Astrocyte (in vitro differentiated cells and primary cell): ENCODE measurements around the gene ETV4. TPM values are rescaled to one million over a fixed set of nuclear protein-coding genes. Genes with fewer than 3 reads are reported as not detected.

Experiments
- DNase-seq: peaks from one replicate; pipeline ENCODE4 v3.0.0-alpha.2; 2010; ENCODE audit warnings: low read depth
- FAIRE-seq: peaks from 2 replicates; lab custom pipeline; 2011; peaks lifted over from hg19 to GRCh38; lab: Jason Lieb, UNC
- H2AFZ ChIP-seq: 2 replicates; pipeline ENCODE4 v1.6.0; 2012; ENCODE audit warnings: low read depth, low read length, inconsistent platforms
- H3K27ac ChIP-seq: 2 replicates; pipeline ENCODE4 v1.5.1; 2011; ENCODE audit warnings: low read depth, low read length, inconsistent platforms
- H3K27me3 ChIP-seq: 2 replicates; pipeline ENCODE4 v1.6.0; 2011; ENCODE audit warnings: low read length, inconsistent platforms; ENCODE audit not compliant: insufficient read depth
- H3K36me3 ChIP-seq: 2 replicates; pipeline ENCODE4 v1.5.1; 2011; ENCODE audit warnings: low read length, inconsistent platforms; ENCODE audit not compliant: insufficient read depth
- H3K4me1 ChIP-seq: 2 replicates; pipeline ENCODE4 v1.5.1; 2011; ENCODE audit warnings: low read length, inconsistent platforms; ENCODE audit not compliant: insufficient read depth
- H3K4me2 ChIP-seq: 2 replicates; pipeline ENCODE4 v1.6.0; 2012; ENCODE audit warnings: low read length, inconsistent platforms
- H3K4me3 ChIP-seq: 2 replicates; pipeline ENCODE4 v1.5.1; 2011; ENCODE audit warnings: low read depth, mild to moderate bottlenecking, low read length, inconsistent platforms; ENCODE audit not compliant: insufficient read depth
- H3K79me2 ChIP-seq: 2 replicates; pipeline ENCODE4 v1.6.0; 2012; ENCODE audit warnings: mild to moderate bottlenecking, low read length, inconsistent platforms; ENCODE audit not compliant: insufficient read depth
- H3K9ac ChIP-seq: 2 replicates; pipeline ENCODE4 v1.6.0; 2012; ENCODE audit warnings: mild to moderate bottlenecking, low read length, inconsistent platforms
- H3K9me3 ChIP-seq: 2 replicates; pipeline ENCODE4 v1.5.1; 2012; ENCODE audit warnings: low read depth, mild to moderate bottlenecking, low read length, inconsistent platforms; ENCODE audit not compliant: insufficient read depth
- H4K20me1 ChIP-seq: 2 replicates; pipeline ENCODE4 v1.6.0; 2012; ENCODE audit warnings: low read length, inconsistent platforms; ENCODE audit not compliant: insufficient read depth
- H3K27ac Mint-ChIP-seq: one replicate; pipeline ENCODE4 v1.8.0; 2021; ENCODE audit warnings: mild to moderate bottlenecking, mixed read lengths; ENCODE audit not compliant: unreplicated experiment
- H3K27me3 Mint-ChIP-seq: one replicate; pipeline ENCODE4 v1.8.0; 2021; ENCODE audit warnings: low read depth, mixed read lengths; ENCODE audit not compliant: unreplicated experiment
- H3K36me3 Mint-ChIP-seq: one replicate; pipeline ENCODE4 v1.8.0; 2021; ENCODE audit warnings: low read depth, mixed read lengths; ENCODE audit not compliant: unreplicated experiment
- H3K4me1 Mint-ChIP-seq: one replicate; pipeline ENCODE4 v1.8.0; 2021; ENCODE audit warnings: low read depth, mixed read lengths; ENCODE audit not compliant: unreplicated experiment
- H3K4me3 Mint-ChIP-seq: one replicate; pipeline ENCODE4 v1.8.0; 2021; ENCODE audit warnings: mild to moderate bottlenecking, moderate library complexity, mixed read lengths; ENCODE audit not compliant: unreplicated experiment
- H3K9me3 Mint-ChIP-seq: one replicate; pipeline ENCODE4 v1.8.0; 2021; ENCODE audit warnings: mild to moderate bottlenecking, mixed read lengths; ENCODE audit not compliant: unreplicated experiment
- EZH2 ChIP-seq: IDR thresholded peaks from 2 replicates; pipeline ENCODE4 v1.6.1; 2012; ENCODE audit warnings: mild to moderate bottlenecking, low read length, inconsistent platforms; ENCODE audit not compliant: insufficient read depth
- total RNA-seq: library from RNA; stranded (reverse); gene quantifications from 2 replicates; pipeline ENCODE4 v1.2.1, GENCODE V29; 2021
- TF ChIP-seq, protein P1 (sequence below): IDR thresholded peaks from 2 replicates; pipeline ENCODE4 v1.5.1; 2011; ENCODE audit warnings: low read depth, mild to moderate bottlenecking, inconsistent platforms, low read length, moderate library complexity; ENCODE audit not compliant: insufficient read depth

Gene ETV4
- total RNA-seq, 1 donor from 2014 or later, result 11.4 TPM

DNA sequence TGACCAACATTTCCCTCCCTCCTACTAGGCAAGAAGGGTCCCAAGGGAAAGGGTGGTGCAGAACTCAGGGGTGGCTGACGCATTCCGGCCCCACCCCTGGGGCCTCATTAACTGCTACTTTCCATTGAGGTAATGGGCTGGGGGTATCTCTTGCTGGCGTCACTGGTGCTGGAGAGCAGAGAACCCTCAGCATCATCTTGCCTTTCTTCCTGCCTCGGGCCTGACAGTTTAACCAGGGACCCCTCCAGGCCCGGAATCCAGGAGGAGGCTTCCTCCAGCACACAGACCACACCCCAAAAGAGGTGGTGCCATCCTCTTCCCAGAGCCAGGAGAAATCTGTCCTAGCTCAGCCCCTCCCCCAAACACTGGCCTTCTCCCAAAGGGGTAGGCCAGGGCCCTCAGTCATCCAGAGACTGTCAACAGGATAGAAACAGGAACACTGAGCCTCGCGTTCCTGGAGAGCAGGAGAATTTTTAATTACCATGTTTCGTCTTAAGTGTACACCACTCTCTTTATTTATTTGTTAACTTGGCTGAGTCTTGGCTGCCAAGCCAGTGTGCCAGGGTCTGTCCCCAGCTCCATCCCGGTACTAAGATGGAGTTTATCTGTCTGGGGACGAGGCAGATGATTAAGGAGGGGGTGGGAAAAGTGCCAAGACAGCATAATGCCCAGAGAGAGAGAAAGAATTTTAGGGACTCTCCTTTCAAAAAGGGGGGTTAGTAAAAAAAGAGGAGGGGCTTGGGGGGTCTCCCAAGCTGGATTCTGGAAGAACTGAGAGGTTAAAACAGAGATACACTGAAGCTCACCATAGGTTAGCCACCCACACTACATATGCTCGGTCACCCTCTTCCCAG, 5.1 kb downstream of the ETV4 start:
- Mint-ChIP-seq H3K4me1 (peaks cover 29% of the 10 kb centered on the region), H3K4me3 (no peak overlapping the region), H3K27ac (no peak overlapping the region), H3K27me3 (peaks cover 7% of the 10 kb centered on the region), H3K36me3 (peaks cover 3% of the 10 kb centered on the region), H3K9me3 (no peaks in the 10 kb centered on the region)
- Histone ChIP-seq H3K27ac (no peak overlapping the region), H3K27me3 (no peaks in the 10 kb centered on the region), H3K9me3 (no peaks in the 10 kb centered on the region), H2AFZ (no peak overlapping the region), H3K79me2 (peaks cover 5% of the 10 kb centered on the region), H3K9ac (no peak overlapping the region), H3K4me1 (peaks cover 27% of the 10 kb centered on the region), H4K20me1 (no peaks in the 10 kb centered on the region), H3K4me2 (peak overlapping the region; percentile 28), H3K4me3 (no peak overlapping the region), H3K36me3 (no peaks in the 10 kb centered on the region)
- DNase-seq (no peak), FAIRE-seq (no peak)
- TF ChIP-seq EZH2, result no peak

DNA sequence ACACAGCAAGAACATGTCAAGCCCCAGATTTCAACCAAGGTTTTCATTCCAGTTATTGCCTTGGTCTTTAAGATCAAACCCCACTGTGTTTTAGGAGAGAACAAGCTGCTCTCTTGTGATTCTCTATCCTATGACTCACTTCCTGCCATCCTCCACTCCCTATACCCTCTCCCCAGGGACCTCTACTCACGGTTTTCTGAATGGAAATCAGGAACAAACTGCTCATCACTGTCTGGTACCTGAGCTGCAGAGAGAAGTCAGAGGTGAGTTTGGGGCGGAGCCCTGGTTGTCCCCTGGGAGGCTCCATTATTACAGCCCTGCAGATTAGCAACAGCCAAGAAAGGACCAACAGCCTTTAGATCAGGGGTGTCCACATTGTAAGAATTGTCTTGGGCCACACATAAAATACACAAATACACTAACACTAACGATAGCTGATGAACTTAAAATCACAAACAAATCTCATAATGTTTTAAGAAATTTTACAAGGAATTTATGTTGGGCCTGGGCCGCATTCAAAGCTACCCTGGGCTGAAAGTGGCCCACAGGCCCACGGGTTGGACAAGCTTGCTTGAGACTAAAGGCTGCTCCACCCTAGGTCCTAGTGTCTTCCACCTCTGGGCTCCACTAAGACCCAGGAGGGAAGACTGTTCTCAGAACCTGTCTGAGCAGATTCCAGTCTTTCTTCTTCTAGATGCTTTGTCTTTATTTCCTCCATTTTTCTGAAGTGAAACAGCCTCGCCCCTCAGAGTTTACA, 9.7 kb downstream of the ETV4 start:
- no peak for TF ChIP-seq EZH2
- TF ChIP-seq, protein P1, sequence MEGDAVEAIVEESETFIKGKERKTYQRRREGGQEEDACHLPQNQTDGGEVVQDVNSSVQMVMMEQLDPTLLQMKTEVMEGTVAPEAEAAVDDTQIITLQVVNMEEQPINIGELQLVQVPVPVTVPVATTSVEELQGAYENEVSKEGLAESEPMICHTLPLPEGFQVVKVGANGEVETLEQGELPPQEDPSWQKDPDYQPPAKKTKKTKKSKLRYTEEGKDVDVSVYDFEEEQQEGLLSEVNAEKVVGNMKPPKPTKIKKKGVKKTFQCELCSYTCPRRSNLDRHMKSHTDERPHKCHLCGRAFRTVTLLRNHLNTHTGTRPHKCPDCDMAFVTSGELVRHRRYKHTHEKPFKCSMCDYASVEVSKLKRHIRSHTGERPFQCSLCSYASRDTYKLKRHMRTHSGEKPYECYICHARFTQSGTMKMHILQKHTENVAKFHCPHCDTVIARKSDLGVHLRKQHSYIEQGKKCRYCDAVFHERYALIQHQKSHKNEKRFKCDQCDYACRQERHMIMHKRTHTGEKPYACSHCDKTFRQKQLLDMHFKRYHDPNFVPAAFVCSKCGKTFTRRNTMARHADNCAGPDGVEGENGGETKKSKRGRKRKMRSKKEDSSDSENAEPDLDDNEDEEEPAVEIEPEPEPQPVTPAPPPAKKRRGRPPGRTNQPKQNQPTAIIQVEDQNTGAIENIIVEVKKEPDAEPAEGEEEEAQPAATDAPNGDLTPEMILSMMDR, result no peak
- H3K9me3 Mint-ChIP-seq, result no peaks in the 10 kb centered on the region
- Histone ChIP-seq H3K9me3 (no peaks in the 10 kb centered on the region), H3K27me3 (no peaks in the 10 kb centered on the region), H3K4me1 (peaks cover 14% of the 10 kb centered on the region), H3K9ac (no peak overlapping the region), H3K27ac (no peak overlapping the region), H3K4me3 (no peak overlapping the region), H3K4me2 (peak overlapping the region; percentile 68), H4K20me1 (no peaks in the 10 kb centered on the region), H2AFZ (no peak overlapping the region), H3K79me2 (no peaks in the 10 kb centered on the region), H3K36me3 (no peaks in the 10 kb centered on the region)
- DNase-seq (peak; percentile 28), FAIRE-seq (no peak)
- H3K27ac Mint-ChIP-seq, result peak overlapping the region; percentile 77
- peaks cover 19% of the 10 kb centered on the region for H3K4me1 Mint-ChIP-seq
- peaks cover 2% of the 10 kb centered on the region for H3K36me3 Mint-ChIP-seq
- peaks cover 4% of the 10 kb centered on the region for H3K27me3 Mint-ChIP-seq
- H3K4me3 Mint-ChIP-seq, result peak overlapping the region; percentile 47

DNA sequence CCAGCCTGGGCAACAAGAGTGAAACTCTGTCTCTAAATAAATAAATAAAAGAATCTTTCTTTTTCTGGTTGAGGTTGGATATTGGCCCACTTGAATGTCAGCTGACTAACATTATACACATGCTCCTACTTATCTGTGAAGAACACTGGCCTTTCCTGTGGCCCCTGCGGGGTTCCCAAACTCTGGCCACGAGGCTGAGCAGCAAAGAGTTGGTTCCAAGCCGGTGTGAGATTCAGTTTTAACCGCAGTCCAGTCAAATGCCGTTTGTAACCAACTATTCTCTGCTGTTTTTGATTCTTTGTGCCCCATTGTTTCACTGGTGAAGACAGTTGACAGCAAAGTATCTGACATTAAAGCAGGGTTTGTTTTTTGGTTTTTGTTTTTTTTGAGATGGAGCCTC, 11.2 kb downstream of the ETV4 start:
- no peak overlapping the region for H3K27ac ChIP-seq
- FAIRE-seq (no peak), DNase-seq (no peak)
- no peak overlapping the region for H2AFZ ChIP-seq
- H3K4me3 ChIP-seq, result no peak overlapping the region
- TF ChIP-seq, protein P1, result no peak
- no peak for TF ChIP-seq EZH2
- no peaks in the 10 kb centered on the region for H3K27me3 ChIP-seq
- peaks cover 2% of the 10 kb centered on the region for H3K36me3 Mint-ChIP-seq
- H3K4me2 ChIP-seq, result no peak overlapping the region
- H3K4me1 ChIP-seq, result peaks cover 27% of the 10 kb centered on the region
- H3K9me3 Mint-ChIP-seq, result no peaks in the 10 kb centered on the region
- no peak overlapping the region for H3K27ac Mint-ChIP-seq
- H3K27me3 Mint-ChIP-seq, result no peaks in the 10 kb centered on the region
- no peaks in the 10 kb centered on the region for H3K9me3 ChIP-seq
- no peaks in the 10 kb centered on the region for H4K20me1 ChIP-seq
- no peaks in the 10 kb centered on the region for H3K79me2 ChIP-seq
- no peak overlapping the region for H3K4me3 Mint-ChIP-seq
- H3K36me3 ChIP-seq, result no peaks in the 10 kb centered on the region
- no peak overlapping the region for H3K9ac ChIP-seq
- H3K4me1 Mint-ChIP-seq, result peaks cover 26% of the 10 kb centered on the region
